ENCODE data around the gene CNPPD1. TPM values are rescaled to one million over a fixed set of nuclear protein-coding genes. Genes with fewer than 3 reads are reported as not detected.

Gene CNPPD1
- total RNA-seq, 3 donors from 2014 or later (not counting 1 experiment from before 2014, with no cell fraction given), result 64.4 to 72.4 (median 64.8) TPM

DNA sequence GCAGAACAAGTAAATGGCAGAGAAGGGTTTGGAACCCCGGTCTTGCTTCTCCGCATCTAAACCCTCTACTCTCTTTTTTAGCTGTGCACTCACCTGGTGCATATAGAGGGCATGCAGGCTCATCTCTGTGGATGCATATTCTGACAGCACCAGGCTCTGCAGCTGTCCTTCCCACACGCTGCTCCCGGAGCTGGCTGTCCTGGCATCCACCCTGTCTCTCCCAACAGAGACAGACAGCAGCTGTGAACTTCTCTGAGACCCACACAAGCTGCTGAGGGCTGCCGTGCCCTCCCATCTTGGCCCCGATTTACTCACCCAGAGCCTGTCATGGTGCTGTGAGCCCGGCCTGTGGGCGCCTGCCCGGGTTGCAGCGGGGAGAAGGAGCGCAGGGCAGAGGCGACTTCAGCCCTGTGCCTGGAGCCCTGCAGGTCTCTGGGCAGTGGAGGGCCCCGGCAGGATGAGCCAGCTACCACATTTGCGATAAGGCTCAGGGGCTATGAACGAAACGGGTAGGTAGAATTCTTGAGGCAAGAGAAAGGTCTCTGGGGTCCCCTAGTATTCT, 45.3 kb upstream of the CNPPD1 start:
- DNase-seq, result no peak
- ATAC-seq, result no peak
- H3K27ac Mint-ChIP-seq, result no peak overlapping the region
- Histone ChIP-seq H3K27ac (ENCODE audit: low read length) (no peak overlapping the region), H3K9me3 (ENCODE audit: control insufficient read depth, insufficient read depth, low read length) (no peaks in the 10 kb centered on the region), H3K4me3 (ENCODE audit: low read length) (no peak overlapping the region), H3K4me1 (ENCODE audit: control insufficient read depth, insufficient read depth, low read length) (peaks cover 33% of the 10 kb centered on the region), H3K36me3 (ENCODE audit: control insufficient read depth, insufficient read depth, low read length) (peaks cover 60% of the 10 kb centered on the region), H3K27me3 (ENCODE audit: control insufficient read depth, insufficient read depth, low read length) (no peaks in the 10 kb centered on the region)
- peaks cover 6 to 28% of the 10 kb centered on the region in 2 donors for H3K4me1 Mint-ChIP-seq
- peaks cover 7% of the 10 kb centered on the region for H3K36me3 Mint-ChIP-seq
- H3K9me3 Mint-ChIP-seq, result no peaks in the 10 kb centered on the region
- TF ChIP-seq, protein P1, sequence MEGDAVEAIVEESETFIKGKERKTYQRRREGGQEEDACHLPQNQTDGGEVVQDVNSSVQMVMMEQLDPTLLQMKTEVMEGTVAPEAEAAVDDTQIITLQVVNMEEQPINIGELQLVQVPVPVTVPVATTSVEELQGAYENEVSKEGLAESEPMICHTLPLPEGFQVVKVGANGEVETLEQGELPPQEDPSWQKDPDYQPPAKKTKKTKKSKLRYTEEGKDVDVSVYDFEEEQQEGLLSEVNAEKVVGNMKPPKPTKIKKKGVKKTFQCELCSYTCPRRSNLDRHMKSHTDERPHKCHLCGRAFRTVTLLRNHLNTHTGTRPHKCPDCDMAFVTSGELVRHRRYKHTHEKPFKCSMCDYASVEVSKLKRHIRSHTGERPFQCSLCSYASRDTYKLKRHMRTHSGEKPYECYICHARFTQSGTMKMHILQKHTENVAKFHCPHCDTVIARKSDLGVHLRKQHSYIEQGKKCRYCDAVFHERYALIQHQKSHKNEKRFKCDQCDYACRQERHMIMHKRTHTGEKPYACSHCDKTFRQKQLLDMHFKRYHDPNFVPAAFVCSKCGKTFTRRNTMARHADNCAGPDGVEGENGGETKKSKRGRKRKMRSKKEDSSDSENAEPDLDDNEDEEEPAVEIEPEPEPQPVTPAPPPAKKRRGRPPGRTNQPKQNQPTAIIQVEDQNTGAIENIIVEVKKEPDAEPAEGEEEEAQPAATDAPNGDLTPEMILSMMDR (IDR thresholded peaks at IDR 0.05), result no peak
- H3K4me3 Mint-ChIP-seq, result no peak overlapping the region
- WGBS (ENCODE audit: insufficient coverage), result 96% methylated on average over 16 of the region's 16 CpGs
- H3K27me3 Mint-ChIP-seq (ENCODE audit: low read depth in 2 of 2), result no peaks in the 10 kb centered on the region
- intact Hi-C loops (cut with micrococcal nuclease), result no loop called here

DNA sequence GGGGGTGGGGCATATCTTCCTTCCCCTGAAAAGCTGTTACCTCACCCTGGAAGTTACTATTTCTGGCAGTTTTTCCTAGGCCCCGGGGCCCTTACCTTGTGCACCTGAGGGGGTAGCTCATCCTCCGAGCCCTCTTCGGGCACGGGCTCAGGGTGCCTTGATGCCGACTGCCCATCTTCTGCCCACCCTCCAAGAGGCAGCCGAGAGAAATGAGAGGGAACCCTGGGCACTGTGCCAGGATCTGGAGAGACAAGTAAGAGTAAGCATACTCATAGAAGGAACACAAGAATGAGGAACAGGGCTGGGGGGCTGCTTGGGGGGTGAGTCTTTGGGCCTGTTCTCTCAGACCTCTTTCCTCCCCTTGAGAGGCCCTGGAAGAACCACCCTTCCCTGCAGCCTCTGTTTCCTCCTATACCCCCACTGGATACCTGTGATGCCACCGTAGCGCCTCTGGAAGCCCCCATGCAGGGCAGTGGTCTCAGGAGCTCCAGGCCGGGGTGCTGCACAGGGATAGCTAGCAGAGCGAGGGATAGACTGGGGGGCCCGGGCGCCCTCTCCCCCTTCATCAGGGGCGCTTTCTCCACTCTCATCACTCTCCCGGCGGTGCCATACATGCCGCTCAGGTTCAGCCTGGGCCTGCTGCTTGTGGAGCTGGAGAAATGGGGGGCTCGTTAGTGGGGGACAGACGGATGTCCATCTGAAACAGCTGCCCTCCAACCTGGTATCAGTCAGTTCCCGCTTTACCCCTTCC, 44.1 kb upstream of the CNPPD1 start:
- no peaks in the 10 kb centered on the region for H3K27me3 Mint-ChIP-seq (ENCODE audit: low read depth in 2 of 2)
- H3K27ac ChIP-seq (ENCODE audit: low read length), result no peak overlapping the region
- H3K36me3 ChIP-seq (ENCODE audit: control insufficient read depth, insufficient read depth, low read length), result peaks cover 55% of the 10 kb centered on the region
- H3K36me3 Mint-ChIP-seq, result peaks cover 7% of the 10 kb centered on the region
- peaks cover 33% of the 10 kb centered on the region for H3K4me1 ChIP-seq (ENCODE audit: control insufficient read depth, insufficient read depth, low read length)
- no peaks in the 10 kb centered on the region for H3K9me3 ChIP-seq (ENCODE audit: control insufficient read depth, insufficient read depth, low read length)
- WGBS (ENCODE audit: insufficient coverage), result 93% methylated on average over 12 of the region's 19 CpGs
- H3K9me3 Mint-ChIP-seq, result no peaks in the 10 kb centered on the region
- ATAC-seq (no peak), DNase-seq (no peak)
- TF ChIP-seq, protein P1 (IDR thresholded peaks at IDR 0.05), result no peak
- H3K27me3 ChIP-seq (ENCODE audit: control insufficient read depth, insufficient read depth, low read length), result no peaks in the 10 kb centered on the region
- H3K4me1 Mint-ChIP-seq, result peaks cover 6 to 28% of the 10 kb centered on the region in 2 donors
- H3K4me3 ChIP-seq (ENCODE audit: low read length), result no peak overlapping the region
- peak overlapping the region in 1 of 2 donors; percentile 8 for H3K27ac Mint-ChIP-seq
- intact Hi-C loops (cut with micrococcal nuclease), result no loop called here
- H3K4me3 Mint-ChIP-seq, result no peak overlapping the region

DNA sequence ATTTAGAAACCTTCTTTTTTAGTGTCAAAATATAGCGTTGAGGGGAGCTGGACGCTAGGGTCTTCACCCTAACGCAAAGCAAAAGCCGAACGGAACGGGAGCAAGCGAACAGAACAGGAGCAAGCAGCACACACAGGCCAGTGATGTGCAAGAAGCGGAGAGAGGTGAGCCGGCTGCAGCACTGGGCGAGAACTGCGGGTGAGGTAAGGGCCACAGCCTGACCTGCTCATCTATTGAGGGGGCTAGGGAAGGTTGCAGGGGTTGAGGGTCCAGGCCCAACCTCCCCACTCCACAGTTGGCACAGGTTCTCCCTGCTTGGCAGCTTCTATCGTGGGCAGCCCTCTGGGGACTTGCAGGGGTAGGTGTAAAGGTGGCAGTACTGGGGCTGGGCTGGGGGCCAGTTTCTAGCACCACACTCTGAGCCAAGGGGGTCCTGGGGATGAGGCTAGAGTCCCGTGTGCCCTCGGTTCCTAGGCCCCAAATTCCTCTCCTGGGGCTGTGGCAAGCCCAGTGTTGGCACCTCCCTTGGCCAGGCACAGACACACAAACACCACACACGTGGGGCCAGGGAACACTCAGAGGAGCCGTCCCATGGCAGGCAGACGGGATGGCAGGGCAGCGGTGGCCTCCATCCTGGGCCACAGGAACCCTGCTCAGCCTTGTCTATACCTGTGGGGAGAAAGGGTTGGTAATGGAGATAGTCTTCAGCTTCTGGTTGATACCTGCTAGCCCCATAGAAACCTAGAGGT, 43.2 kb upstream of the CNPPD1 start:
- Histone ChIP-seq H3K27ac (ENCODE audit: low read length) (no peak overlapping the region), H3K9me3 (ENCODE audit: control insufficient read depth, insufficient read depth, low read length) (no peaks in the 10 kb centered on the region), H3K4me3 (ENCODE audit: low read length) (no peak overlapping the region), H3K36me3 (ENCODE audit: control insufficient read depth, insufficient read depth, low read length) (peaks cover 48% of the 10 kb centered on the region), H3K4me1 (ENCODE audit: control insufficient read depth, insufficient read depth, low read length) (peaks cover 30% of the 10 kb centered on the region), H3K27me3 (ENCODE audit: control insufficient read depth, insufficient read depth, low read length) (no peaks in the 10 kb centered on the region)
- no peak for DNase-seq
- no peak for ATAC-seq
- TF ChIP-seq, protein P1 (IDR thresholded peaks at IDR 0.05), result no peak
- Mint-ChIP-seq H3K27ac (no peak overlapping the region), H3K4me3 (peak overlapping the region; percentile 42), H3K9me3 (no peaks in the 10 kb centered on the region), H3K4me1 (peaks cover 6 to 20% of the 10 kb centered on the region in 2 donors), H3K36me3 (peaks cover 7% of the 10 kb centered on the region), H3K27me3 (ENCODE audit: low read depth in 2 of 2) (no peaks in the 10 kb centered on the region)
- intact Hi-C loops (cut with micrococcal nuclease), result loop anchor here (1.0 to 2.0 kb wide), 2 partner anchors 9 to 59 kb away; partner anchors contain the start of genes ANKZF1, ATG9A and NHEJ1
- 96% methylated on average over 18 of the region's 18 CpGs for WGBS (ENCODE audit: insufficient coverage)

All from natural killer cell (primary cell).